Measurements from ENCODE around the gene AGAP5. TPM values are rescaled to one million over a fixed set of nuclear protein-coding genes. Genes with fewer than 3 reads are reported as not detected.

Gene AGAP5
- total and polyA plus RNA-seq, 2 of the 4 experiments (the other 2 are of a cell fraction) = 1.8 to 4.1 TPM

GRCh38 chr10:73641328-73642060 is 56.4 kb downstream of the AGAP5 start, which contains the start of gene MYOZ1:
Gene MYOZ1, minus strand, starts transcription at chr10:73641474. Its CDS starts 1,457 bp downstream, at chr10:73640017.
- H2AK9ac ChIP-seq (replicated peaks; ENCODE audit: low read depth, low read length, poor library complexity) = peak within 1 kb of the TSS; percentile 25
- no peak within 1 kb of the TSS for H2BK5ac ChIP-seq (ENCODE audit: low read depth, low read length, poor library complexity, severe bottlenecking)
- no peaks in the 10 kb centered on the region for H3K4me1 ChIP-seq (ENCODE audit: control insufficient read depth, insufficient read depth, low read length)
- peaks cover 8% of the 10 kb centered on the region; the same call in 1 of the 2 replicates for H3K27me3 ChIP-seq (ENCODE audit: control insufficient read depth, insufficient read depth, low read length)
- no peak within 1 kb of the TSS; the same call in 1 of the 2 replicates for H3K18ac ChIP-seq (ENCODE audit: low read depth, low read length)
- H3K23ac ChIP-seq (ENCODE audit: low read depth, low read length) = no peak within 1 kb of the TSS
- no peak within 1 kb of the TSS for H3K4me2 ChIP-seq (ENCODE audit: low read depth, low read length)
- H3K4ac ChIP-seq (ENCODE audit: low read depth, low read length) = peak within 1 kb of the TSS; percentile 29; the same call in 1 of the 2 replicates
- no peak within 1 kb of the TSS for H2BK15ac ChIP-seq (ENCODE audit: low read depth, low read length)
- no TSS peak for BruUV-seq (replicated peaks)
- ChIA-PET CTCF (no interaction called here), POLR2A (ENCODE audit: unreplicated experiment) (no interaction called here)
- in situ Hi-C loops (cut with MboI; ENCODE audit: low sequenced_read_pairs) (loop anchor here (5.0 to 25.0 kb wide), 2 partner anchors 114 to 379 kb away; partner anchors contain the start of gene MRPS16), dilution Hi-C loops (cut with HindIII; ENCODE audit: low sequenced_read_pairs, unreplicated experiment) (no loop called here), intact Hi-C loops (cut with micrococcal nuclease) (loop anchor here (5.0 to 10.0 kb wide), 2 partner anchors 227 to 379 kb away; partner anchors contain the start of gene ANXA7)
- H3K36me3 ChIP-seq (ENCODE audit: control insufficient read depth, insufficient read depth, low read length) = no peaks in the 10 kb centered on the region
- 80% methylated on average over 1 of the region's 9 CpGs; no CpG with 5 or more reads in 1 of the 2 experiments for WGBS, 2 experiments (ENCODE audit: extremely low coverage in 2 of 2, insufficient read length in 1 of 2)
- no peaks in the 10 kb centered on the region for H3K9me3 ChIP-seq (ENCODE audit: control insufficient read depth, insufficient read depth, low read length)
- no peak within 1 kb of the TSS for H3K4me3 ChIP-seq (ENCODE audit: insufficient read depth, low read depth, low read length)
- peak within 1 kb of the TSS; percentile 40 to 82; a peak in 1 of 4 replicates for H4K8ac ChIP-seq (ENCODE audit: low read depth in 2 of 2, low read length in 2 of 2)
- 0 out of 2 replicates have a peak within 1 kb of the TSS, but pooled peaks have one; percentile 41 for H3K14ac ChIP-seq (replicated peaks; ENCODE audit: low read depth, low read length)
- no peak within 1 kb of the TSS; the same call in 1 of the 2 replicates for H4K91ac ChIP-seq (ENCODE audit: insufficient read depth, low read depth, low read length)
- ATAC-seq (ENCODE audit: low read depth) = peak; percentile 42; the same call in 1 of the 2 replicates
- no peaks in the 10 kb centered on the region for H3K9me1 ChIP-seq (ENCODE audit: insufficient read depth, low read length)
- no peak within 1 kb of the TSS for H3K56ac ChIP-seq (ENCODE audit: extremely low read depth, insufficient read depth, low read length)
- H3K79me1 ChIP-seq (ENCODE audit: low read depth in 1 of 2, low read length in 2 of 2) = no peaks in the 10 kb centered on the region
- no peak within 1 kb of the TSS for H4K5ac ChIP-seq (ENCODE audit: low read depth, low read length)
- no peaks in the 10 kb centered on the region for H4K20me1 ChIP-seq (ENCODE audit: insufficient read depth, low read length)
- no peak within 1 kb of the TSS for H2BK20ac ChIP-seq (ENCODE audit: low read depth, low read length)
- peak within 1 kb of the TSS; percentile 18; the same call in 1 of the 2 replicates for H2BK120ac ChIP-seq (ENCODE audit: low read depth, low read length)
- no peak for DNase-seq
- H2AK5ac ChIP-seq (ENCODE audit: low read depth, low read length) = peak within 1 kb of the TSS; percentile 24; the same call in 1 of the 2 replicates
- no peak within 1 kb of the TSS for H3K9ac ChIP-seq (ENCODE audit: low read depth, low read length)
- no peak within 1 kb of the TSS for H3K27ac ChIP-seq (ENCODE audit: insufficient read depth, low read length)
- peak within 1 kb of the TSS; percentile 60 for H2AFZ ChIP-seq (replicated peaks; ENCODE audit: low read length, poor library complexity)
- TF ChIP-seq RFX5 (IDR thresholded peaks at IDR 0.05; ENCODE audit: low read depth, low read length) (no peak), ELK1 (IDR thresholded peaks at IDR 0.05; ENCODE audit: borderline replicate concordance, low read depth, low read length) (no peak), BHLHE40 (IDR thresholded peaks at IDR 0.05; ENCODE audit: low read depth, low read length) (no peak), MAFK (IDR thresholded peaks at IDR 0.05; ENCODE audit: low read depth, low read length) (no peak), FOS (IDR thresholded peaks at IDR 0.05; ENCODE audit: low read depth, low read length) (no peak), CEBPB (IDR thresholded peaks at IDR 0.05; ENCODE audit: low read depth, low read length) (no peak), MAZ (IDR thresholded peaks at IDR 0.05; ENCODE audit: borderline replicate concordance, low read depth, low read length) (no peak), RCOR1 (IDR thresholded peaks at IDR 0.05; ENCODE audit: insufficient replicate concordance, low read length) (no peak), POLR2A (IDR thresholded peaks at IDR 0.05; ENCODE audit: low read depth, low read length) (no peak), USF2 (IDR thresholded peaks at IDR 0.05; ENCODE audit: low read depth, low read length) (no peak), NFE2L2 (IDR thresholded peaks at IDR 0.05; ENCODE audit: low read depth, low read length) (no peak), RAD21 (IDR thresholded peaks at IDR 0.05; ENCODE audit: low read length) (no peak), MXI1 (IDR thresholded peaks at IDR 0.05; ENCODE audit: borderline replicate concordance, low read depth, low read length) (no peak), SMC3 (IDR thresholded peaks at IDR 0.05; ENCODE audit: low read depth, low read length) (no peak)
